ENCODE results near the gene ZNF516.

The ZNF516 gene

DNA sequence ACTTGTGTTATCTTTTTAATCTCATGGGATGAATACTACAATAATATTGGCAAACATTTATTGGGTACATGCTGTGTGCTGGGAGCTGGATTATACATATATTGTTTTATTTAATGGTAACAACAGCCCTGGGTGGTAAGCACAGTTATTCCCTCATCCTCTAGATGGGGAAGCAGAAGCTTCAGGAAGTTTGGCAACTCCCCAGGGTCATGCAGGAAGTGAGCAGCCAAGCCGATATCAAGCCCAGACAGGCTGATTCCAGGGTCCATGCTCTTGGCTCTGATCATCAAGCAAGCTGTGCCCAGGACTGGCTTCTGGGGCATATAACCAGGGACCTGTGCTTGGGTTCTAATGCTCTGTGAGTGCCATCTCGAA is 155.8 kb downstream of the ZNF516 start:
- DNase-seq (ENCODE audit: low spot score) = no peak

DNA sequence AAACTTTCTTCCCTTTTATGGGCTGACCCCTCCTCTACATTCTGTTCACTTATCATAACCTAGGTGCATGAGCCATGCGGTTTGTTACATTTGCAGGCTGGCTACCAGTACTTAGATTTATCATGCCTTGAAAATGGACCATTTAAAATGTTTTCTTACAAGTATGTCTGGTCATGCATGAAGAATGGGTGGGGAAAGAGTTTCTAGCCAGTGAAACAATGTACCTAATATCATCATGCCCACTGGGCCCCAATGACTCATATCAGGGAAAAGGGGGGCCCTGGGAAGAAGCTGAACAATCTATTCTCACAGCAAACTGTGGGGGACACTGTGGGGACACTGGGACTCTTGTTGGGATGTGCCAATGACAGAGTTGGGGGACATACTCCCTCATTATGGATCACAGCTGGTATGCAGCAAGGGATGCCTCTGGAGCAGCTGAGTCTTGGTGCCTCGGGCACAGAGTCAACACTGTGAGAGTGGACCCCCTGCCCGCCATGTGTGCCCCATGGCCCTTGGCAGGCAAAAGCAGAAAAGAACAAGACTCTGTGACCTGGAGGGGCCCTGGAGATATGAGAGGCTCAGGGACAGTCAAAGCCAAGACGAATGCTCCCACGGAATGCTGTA is 156.3 kb downstream of the ZNF516 start:
- no peak for DNase-seq (ENCODE audit: low spot score)

DNA sequence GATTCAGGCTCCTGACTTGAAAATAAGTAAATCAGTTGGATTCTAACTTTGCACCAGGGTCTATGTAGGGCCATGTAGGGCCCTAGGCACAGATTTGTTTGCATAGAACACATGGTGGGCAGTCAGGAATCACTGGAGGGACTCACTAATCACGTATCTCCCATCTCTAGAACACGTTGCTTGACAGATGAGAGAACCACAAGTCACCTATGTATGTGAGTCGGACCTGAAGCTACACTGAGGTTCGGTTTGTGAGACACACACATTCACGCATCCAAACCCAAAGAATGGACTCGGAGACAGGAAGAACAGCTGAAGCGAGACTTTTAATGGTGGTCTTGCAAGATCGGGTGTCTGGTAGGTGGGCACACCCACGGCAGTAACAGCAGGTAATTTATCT is 157.0 kb downstream of the ZNF516 start:
- DNase-seq (ENCODE audit: low spot score) = no peak

DNA sequence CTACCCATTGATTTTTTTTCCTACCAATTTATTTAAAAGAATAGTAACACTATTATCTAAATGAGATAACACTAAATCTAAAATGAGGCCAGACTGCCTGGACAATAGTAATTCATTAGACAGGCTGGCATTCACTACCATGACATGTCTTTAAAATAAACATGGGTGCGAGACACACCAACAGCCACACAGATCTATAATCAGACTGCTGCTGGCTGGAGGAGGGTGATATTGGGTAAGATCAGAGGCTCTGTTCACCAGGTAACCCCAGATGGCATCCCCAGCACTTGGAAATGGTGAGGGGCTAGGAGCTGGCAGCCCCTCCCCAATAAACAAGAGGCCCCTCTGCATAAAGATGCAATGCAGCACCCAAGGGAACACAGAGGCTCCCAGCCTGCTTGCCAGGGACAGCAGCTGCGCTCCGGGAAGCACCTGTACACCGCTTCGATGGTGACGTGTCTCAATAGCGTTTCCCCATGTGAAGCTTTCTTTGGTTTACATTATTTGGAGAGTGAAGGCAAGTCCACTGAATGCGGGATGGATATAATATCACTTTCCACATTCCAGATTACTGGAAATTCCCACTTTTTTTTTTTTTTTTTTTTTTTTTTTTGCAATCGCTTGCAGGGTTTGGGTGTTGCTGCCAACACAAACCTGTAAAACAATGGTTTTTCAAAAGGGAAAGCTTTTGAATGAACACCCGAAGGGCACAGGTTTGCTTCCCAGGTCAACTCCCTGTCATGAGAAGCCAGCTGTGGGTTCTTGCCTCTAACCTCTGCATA is 159.0 kb downstream of the ZNF516 start:
- DNase-seq (ENCODE audit: low spot score) = no peak

DNA sequence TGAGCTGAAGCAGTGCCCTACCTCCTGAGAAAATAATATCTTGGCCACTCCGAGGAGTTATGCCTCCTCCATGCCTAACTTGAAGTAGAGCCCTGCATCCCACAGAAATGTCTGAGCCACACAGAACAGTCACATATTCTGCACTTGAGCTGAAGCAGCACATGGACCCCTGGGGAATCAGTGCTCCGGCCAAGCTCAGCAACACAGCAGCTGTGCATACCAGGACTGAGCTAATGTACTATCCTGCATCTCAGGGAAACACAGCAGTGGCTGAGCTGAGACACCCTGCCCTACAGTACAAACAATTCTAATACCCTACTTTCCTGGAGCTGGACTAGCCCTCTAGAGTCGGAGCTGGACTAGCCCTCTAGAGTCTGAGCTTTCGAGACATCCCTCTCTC is 166.9 kb downstream of the ZNF516 start:
- no peak for DNase-seq (ENCODE audit: low spot score)

DNA sequence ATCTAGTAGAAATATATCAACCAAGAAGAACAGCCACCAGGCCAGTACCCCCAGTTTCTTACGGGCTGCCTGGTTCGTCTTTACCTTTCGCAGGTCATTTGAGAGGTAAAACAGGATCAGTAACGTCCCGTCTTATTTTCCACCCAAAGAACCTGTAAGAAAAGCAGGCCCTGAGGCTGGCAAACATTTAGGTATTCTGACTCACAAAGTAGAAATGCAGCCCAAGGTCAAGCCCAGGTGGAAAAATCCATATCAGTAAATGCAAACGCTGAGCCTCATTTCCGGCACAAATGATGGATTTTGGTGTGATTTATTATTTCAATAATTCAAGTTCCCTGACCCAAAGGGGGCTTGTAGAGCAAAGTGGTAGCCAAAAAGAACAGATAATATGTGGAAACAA is 171.2 kb downstream of the ZNF516 start:
- no peak for DNase-seq (ENCODE audit: low spot score)

DNA sequence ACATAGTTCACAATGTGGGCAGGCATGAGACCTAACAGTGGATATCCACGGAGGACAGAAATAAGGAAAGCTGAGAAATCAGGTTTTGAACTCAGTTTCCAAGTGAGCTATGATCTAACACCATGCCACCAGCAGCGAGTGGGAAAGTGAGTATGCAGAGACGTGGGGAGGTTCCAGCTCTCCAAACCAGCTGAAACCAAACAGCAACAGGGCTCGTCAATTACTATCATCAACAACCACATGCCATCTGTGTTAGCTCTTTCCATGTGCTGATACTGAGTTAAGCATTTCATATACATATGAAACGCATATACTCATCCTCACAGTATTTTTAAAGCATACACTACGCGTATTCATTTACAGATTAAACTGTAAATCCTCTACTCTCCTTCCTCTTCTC is 172.4 kb downstream of the ZNF516 start:
- DNase-seq (ENCODE audit: low spot score) = no peak

DNA sequence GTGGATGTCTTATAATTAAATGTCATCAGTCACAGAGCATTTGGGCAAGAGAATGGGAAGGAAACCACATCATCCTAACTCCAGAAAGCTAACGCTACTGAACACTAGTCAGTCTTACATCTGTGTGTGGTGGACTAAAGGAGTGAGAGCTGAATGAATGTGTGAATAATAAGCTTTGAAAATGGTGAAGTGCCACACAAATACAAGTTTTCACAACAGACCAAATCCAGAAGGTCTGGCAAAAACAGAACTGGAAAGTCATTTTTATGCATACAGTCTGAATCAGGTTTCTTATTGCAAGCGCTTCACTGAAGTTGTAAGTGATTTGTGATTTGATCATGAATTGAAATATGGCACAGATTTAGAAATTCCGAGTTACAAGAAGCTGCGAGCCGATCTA is 175.7 kb downstream of the ZNF516 start:
- DNase-seq (ENCODE audit: low spot score) = no peak

DNA sequence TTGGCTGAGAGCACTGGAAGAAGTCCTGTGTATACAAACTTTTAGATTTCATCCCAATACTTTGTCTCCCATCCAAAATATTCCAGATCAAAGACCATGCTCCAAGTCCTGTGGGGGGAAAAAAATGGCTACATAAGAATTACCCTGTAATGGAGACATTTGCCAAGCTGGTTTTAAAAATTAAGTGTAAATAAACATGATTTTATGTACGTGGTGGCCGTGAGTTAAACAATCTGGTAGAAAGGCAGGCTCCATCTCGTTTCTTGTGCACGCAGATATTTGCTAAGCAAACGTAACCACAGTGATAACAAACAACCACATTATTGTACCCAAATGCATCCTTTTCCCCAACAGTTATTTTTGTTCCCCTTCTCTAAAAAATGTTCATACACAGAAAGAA is 176.4 kb downstream of the ZNF516 start:
- DNase-seq (ENCODE audit: low spot score) = no peak

DNA sequence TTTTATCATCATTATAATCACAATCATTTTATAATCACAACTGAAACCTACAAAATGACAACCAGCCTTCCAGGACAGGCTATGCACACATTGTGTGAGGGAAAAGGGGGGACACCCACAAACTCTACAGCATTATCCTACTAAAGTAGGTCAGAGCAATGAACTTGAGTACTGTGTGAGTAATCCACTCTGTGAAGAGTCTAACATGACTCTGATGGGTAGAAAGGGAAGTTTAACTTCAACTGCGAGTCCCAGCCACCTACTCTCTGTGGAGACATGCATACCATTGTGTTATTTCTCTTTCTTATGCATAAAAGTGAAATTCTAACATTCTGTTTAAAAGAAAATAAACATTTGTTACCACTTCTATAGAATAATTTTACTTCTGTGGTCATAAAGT is 177.9 kb downstream of the ZNF516 start:
- DNase-seq (ENCODE audit: low spot score) = no peak

DNA sequence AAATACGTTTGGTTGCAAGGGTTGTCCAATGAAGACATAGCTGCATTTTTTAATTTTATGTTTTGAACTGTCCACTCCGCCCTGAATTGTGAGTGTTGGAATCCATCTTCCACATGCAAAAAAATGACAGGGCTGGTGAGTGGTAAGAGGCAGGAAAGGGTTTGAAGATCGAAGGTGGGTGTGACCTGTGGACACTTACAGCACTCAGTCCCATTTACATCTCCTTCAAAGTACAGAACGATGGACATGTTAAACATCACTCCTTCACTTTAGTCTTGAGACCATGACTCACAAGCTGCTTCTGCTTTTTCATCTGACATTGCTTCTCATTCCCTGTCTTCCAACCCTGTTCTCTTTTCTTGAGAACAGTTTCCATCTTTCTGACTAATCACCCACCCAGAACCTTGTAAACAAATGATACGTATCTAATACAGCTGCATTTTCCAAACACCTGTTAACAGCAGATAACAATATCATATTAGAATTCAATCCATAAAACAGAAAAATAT is 179.3 kb downstream of the ZNF516 start:
- no peak for DNase-seq (ENCODE audit: low spot score)

DNA sequence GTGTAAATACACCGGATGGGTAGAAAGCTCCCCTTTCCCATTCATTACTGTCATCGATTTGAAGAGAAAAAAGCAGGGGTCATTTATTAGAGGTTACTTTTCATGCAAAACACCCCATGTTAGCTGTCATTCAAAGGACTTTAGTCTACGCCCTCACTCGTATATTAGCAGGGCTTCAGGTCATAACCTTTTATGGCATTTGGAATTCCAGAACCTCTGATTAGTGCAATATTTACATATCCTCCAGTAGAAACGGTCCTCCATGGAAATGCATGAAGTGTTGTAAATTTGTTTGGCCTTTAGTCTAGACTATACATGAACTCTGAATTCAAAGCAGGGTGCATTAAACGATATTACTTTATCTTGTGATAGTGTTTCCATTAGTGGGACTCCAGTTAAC is 180.5 kb downstream of the ZNF516 start:
- peak; percentile 5 for DNase-seq (ENCODE audit: low spot score)

DNA sequence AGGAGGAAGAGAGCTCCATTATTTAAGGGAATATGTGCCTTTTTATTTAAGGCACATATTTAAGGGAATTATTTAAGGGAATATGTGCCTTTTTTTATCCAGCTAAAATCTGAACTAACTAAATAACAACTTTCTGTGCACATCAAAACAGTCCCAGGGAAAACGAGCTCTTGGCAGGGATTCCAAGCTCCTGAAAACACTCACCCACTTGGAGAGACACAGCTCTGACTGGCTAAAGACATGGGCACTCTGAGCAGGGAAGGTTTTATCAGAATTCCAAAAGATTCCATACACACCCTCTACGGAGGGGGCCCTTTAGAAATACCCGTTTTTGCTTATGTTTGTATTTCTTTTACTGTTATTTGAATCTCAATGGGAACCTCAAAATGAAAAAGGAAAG is 181.0 kb downstream of the ZNF516 start:
- no peak for DNase-seq (ENCODE audit: low spot score)
